NCI-H1436 treated with DMSO at 0.1 percent for 48 hours (cell line): ENCODE results near the gene CSF1R.

Experiments used
- DNase-seq: peaks from one replicate; lab custom pipeline; 2025; lab: John Stamatoyannopoulos, UW

The CSF1R gene

DNA sequence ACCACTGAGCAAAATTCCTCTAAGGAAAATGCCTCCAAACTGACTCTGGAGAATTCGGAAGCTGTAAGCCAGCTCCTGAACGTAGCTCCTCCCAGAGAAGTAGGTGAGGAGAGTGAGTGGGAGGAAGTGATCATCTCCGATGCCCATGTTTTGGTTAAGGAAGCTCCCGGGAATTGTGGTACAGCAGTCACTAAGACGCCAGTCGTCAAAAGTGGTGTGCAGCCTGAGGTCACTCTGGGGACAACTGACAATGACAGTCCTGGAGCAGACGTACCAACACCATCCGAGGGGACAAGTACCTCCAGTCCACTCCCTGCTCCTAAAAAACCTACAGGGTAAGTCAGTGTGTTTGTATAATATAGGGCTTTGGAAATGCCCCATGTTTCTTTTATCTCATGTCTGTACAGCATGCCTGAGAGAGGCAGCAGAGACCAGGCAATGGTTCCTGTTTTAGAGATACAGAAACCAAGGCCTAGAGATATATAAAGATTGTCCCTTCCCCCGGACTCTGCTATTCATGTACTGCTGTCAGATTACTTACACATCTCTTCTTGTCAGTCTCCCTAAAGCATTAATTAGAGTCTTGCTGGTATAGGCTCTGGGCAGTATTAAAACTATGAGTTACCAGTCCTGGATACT, 61.9 kb downstream of the CSF1R start:
- DNase-seq: no peak

DNA sequence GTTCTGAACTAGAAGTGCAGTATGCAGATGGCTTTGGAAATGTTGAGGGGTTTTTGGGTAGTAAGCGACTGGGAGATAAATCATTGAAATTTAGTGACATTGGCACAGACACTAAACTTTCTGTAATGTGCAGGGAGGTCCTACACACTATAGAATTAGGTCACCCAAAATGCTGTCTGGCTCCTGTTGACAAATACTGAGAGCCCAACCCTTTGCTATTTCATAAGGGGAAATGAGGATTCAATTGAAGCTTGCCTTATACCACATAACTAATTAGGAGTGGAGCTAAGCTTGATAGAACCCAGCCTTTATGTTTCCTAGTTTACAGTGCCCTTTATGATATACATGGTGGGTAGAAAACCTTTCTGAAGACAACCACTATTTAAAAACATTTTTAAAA, 63.2 kb downstream of the CSF1R start:
- DNase-seq: no peak

- no peak for DNase-seq
Observed at GRCh38 chr5:150022681-150023080, 63.7 kb downstream of the CSF1R start.

- no peak for DNase-seq
Observed at GRCh38 chr5:150022158-150022531, 64.2 kb downstream of the CSF1R start.

- no peak for DNase-seq
Observed at GRCh38 chr5:150021491-150022157, 64.7 kb downstream of the CSF1R start.

DNA sequence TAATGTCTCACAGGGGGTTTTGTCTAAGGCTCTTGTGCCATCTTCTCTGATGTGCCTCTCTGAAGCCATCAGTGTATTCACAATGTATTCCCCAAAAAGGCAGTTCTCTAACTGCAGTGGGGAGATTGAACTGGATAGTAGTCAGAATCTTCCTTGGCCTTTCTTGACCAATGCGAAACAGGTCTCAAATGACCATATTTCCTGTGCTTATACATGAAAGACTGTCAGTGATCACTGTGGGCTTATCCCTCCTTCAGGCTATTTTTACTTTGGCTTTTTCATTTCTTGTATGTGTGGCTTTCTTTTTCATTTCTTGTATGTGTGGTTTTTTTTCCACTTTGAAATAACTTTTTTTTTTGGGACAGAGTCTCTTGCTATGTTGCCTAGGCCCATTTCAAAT, 66.1 kb downstream of the CSF1R start:
- no peak for DNase-seq

DNA sequence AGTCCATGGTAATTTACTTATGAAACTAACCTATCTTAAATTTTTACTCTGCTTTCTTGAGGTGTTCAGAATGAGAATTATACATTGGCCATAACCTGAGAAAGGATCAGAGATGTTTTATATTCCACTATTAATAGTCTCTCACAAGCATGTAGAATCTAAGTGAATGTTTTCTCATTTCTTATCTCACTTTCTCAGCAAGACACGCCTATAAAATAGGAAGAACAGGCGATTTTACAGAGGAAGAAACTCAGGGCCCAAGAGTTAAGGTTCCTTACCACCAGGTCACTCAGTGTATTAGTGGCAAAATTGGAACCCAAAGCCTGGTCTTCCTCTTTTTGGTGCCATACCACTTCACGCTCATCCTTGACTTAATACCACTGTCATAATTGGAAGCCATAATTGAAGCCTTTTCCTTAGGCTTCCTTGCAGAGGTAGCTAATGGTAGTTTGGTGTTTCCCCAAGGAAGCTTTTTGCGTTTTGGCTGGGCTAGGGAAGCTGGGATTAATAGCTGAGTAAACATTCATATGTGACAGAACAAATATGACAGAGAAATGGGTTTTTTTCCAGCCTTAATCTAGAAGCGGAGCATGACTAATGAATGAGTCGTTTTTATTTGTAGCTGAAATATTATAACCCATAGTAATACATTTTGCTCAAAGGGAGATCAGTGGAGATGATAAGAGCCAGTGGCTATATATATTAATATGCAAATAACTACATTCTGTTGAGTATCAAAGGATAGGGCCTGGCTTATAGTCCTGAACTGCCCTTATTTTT, 68.9 kb downstream of the CSF1R start:
- no peak for DNase-seq

DNA sequence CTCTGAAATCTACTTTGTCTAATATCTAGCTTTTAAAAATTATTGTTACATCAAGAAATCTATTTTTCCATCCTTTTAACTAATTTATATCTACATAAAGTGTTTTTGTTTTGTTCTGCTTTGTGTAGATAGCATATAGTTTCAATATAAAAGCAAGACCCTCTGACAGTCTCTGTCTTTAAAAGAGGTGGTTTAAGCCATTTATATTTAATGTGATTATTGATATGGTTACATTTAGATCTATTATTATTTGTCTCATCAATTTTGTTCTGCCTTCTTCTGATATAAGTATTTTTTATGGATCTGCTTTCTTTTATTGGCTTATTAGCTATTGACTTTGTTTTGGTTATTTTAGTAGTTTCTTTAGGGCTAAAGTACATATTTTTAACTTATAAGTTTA, 69.8 kb downstream of the CSF1R start:
- no peak for DNase-seq

DNA sequence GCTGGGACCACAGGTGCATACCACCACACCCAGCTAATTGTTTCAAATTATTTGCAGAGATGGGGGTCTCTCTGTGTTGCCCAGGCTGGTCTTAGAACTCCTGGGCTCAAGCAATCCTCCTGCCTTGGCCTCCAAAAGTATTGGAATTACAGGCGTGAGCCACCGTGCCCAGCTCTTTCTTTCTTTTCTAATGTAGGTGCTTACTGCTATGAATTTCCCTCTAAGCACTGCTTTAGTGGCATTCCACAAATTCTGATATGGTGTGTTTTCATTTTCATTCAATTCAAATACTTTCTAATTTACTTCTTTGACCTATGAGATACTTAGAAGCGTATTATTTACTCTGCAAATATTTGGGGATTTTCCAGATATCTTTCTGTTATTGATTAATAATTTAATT, 70.9 kb downstream of the CSF1R start:
- no peak for DNase-seq

GRCh38 chr5:150014456-150014855, 71.9 kb downstream of the CSF1R start:
- no peak for DNase-seq

DNA sequence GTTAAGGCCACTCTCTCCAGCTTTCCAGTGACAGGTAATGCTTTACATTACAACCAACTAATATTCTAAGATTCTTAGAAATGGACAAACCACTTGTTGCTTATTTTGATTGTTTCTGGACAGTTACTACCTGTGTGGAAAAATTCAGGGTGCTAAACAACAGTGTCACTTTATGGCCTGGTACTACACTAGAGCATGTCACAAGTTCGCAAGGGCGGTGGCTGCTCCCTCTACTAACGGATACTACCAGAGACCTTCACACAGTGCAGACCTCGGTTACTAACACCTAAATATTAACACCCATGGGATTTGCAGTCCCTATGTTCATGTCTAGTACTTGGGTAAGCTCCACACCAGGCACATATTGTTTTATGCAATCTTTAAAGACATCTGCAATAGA, 72.4 kb downstream of the CSF1R start:
- DNase-seq: no peak

- no peak for DNase-seq
Observed at GRCh38 chr5:150009671-150010387, 76.5 kb downstream of the CSF1R start.

- DNase-seq: no peak
Observed at GRCh38 chr5:150007050-150007449, 79.3 kb downstream of the CSF1R start.

GRCh38 chr5:150006318-150006717, 80.0 kb downstream of the CSF1R start:
- DNase-seq: no peak
